Measurements from ENCODE around the gene CNR2. TPM values are rescaled to one million over a fixed set of nuclear protein-coding genes. Genes with fewer than 3 reads are reported as not detected.
A peak's percentile ranks its signal among the peaks of the same experiment; 100 is the strongest.

CNR2 gene
- total RNA-seq, 4 donors from 2014 or later: 0.11 to 0.54 (median 0.31) TPM

- Histone ChIP-seq H3K4me3 (replicated peaks in 1 of 3) (no peak overlapping the region), H3K27me3 (no peaks in the 10 kb centered on the region), H3K4me1 (peaks cover 11 to 39% of the 10 kb centered on the region in 2 donors), H3K27ac (peak overlapping the region; percentile 48 to 73 (median 59)), H3K36me3 (no peaks in the 10 kb centered on the region), H3K9me3 (no peaks in the 10 kb centered on the region)
- WGBS, 2 donors: 94 to 99% methylated on average over 11 of the region's 11 CpGs
- TF ChIP-seq CTCF (IDR thresholded peaks at IDR 0.05): no peak
- TF ChIP-seq POLR2A (IDR thresholded peaks at IDR 0.05): no peak
- DNase-seq: no peak
- intact Hi-C loops (cut with DNase I): no loop called here
Measured at GRCh38 chr1:23924601-23925000, 11.4 kb upstream of the CNR2 start.

- TF ChIP-seq POLR2A (IDR thresholded peaks at IDR 0.05): peak in 1 of 2 donors; percentile 12
- no peak for TF ChIP-seq CTCF (IDR thresholded peaks at IDR 0.05)
- Histone ChIP-seq H3K4me1 (peaks cover 11 to 39% of the 10 kb centered on the region in 2 donors), H3K4me3 (replicated peaks in 1 of 3) (no peak overlapping the region), H3K9me3 (no peaks in the 10 kb centered on the region), H3K36me3 (no peaks in the 10 kb centered on the region), H3K27me3 (no peaks in the 10 kb centered on the region), H3K27ac (peak overlapping the region; percentile 64 to 73 (median 69))
- DNase-seq: peak; percentile 74 to 81
- WGBS, 2 donors: 22 to 25% methylated on average over 8 of the region's 8 CpGs
- intact Hi-C loops (cut with DNase I): no loop called here
Measured at GRCh38 chr1:23923592-23924499, 10.7 kb upstream of the CNR2 start.

GRCh38 chr1:23922321-23922943 is 9.3 kb upstream of the CNR2 start:
- intact Hi-C loops (cut with DNase I): no loop called here
- WGBS, 2 donors: 93 to 98% methylated on average over 8 of the region's 8 CpGs
- Histone ChIP-seq H3K9me3 (no peaks in the 10 kb centered on the region), H3K4me3 (replicated peaks in 1 of 3) (no peak overlapping the region), H3K27me3 (no peaks in the 10 kb centered on the region), H3K4me1 (peaks cover 11 to 32% of the 10 kb centered on the region in 2 donors), H3K36me3 (no peaks in the 10 kb centered on the region), H3K27ac (no peak overlapping the region)
- DNase-seq: no peak
- TF ChIP-seq CTCF (IDR thresholded peaks at IDR 0.05): no peak
- no peak for TF ChIP-seq POLR2A (IDR thresholded peaks at IDR 0.05)

GRCh38 chr1:23916209-23917131 is 3.3 kb upstream of the CNR2 start:
- Histone ChIP-seq H3K27ac (no peak overlapping the region), H3K36me3 (no peaks in the 10 kb centered on the region), H3K9me3 (no peaks in the 10 kb centered on the region), H3K4me1 (peaks cover 13 to 29% of the 10 kb centered on the region in 2 donors), H3K4me3 (replicated peaks in 1 of 3) (no peak overlapping the region), H3K27me3 (no peaks in the 10 kb centered on the region)
- WGBS, 2 donors: 56 to 70% methylated on average over 8 to 12 of the region's 12 CpGs
- intact Hi-C loops (cut with DNase I): loop anchor here (5.0 to 10.0 kb wide), 2 partner anchors 102 to 144 kb away; no protein-coding TSS in a partner anchor
- DNase-seq: peak; percentile 76 to 78
- TF ChIP-seq CTCF (IDR thresholded peaks at IDR 0.05) (peak in 5 of 6 experiments; percentile 35 to 79 (median 70)), POLR2A (IDR thresholded peaks at IDR 0.05) (no peak)
